ENCODE data around the gene ARF3. TPM values are rescaled to one million over a fixed set of nuclear protein-coding genes. Genes with fewer than 3 reads are reported as not detected.
A peak's percentile ranks its signal among the peaks of the same experiment; 100 is the strongest.

Gene ARF3
- total and polyA plus RNA-seq, 2 experiments from 2014 or later = 65.0 to 87.7 TPM

DNA sequence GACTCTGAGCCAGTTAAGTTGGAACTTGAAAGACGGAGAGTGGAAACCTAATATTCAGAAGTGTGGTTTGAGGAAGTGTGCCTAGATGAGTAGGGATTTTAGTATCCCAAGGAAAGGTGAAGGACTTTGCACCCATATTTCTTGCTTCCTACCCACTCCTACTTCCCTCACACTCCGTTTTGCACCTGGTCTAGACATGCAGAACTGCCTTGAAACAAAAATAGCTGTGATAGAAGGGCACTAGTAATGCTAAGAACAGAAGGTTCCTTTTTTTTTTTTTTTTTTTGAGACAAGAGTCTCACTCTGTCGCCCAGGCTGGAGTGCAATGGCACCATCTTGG is 732 bp upstream of the ARF3 start:
- DNase-seq = no peak
- Histone ChIP-seq H3K36me3 (ENCODE audit: low read depth) (peaks cover 8% of the 10 kb centered on the region; the same call in 1 of the 2 replicates), H3K79me2 (ENCODE audit: insufficient read depth) (peaks cover 43% of the 10 kb centered on the region), H3F3A (ENCODE audit: insufficient read depth) (peaks cover 10% of the 10 kb centered on the region; the same call in 1 of the 2 replicates), H3K9me3 (ENCODE audit: low read depth) (no peaks in the 10 kb centered on the region), H3K27me3 (replicated peaks; ENCODE audit: insufficient read depth) (no peaks in the 10 kb centered on the region), H3K27ac (peak overlapping the region; percentile 85), H3K9ac (peak overlapping the region; percentile 90), H4K20me1 (ENCODE audit: insufficient read depth) (peaks cover 20% of the 10 kb centered on the region; the same call in 1 of the 2 replicates), H3K9me2 (ENCODE audit: insufficient read depth) (no peaks in the 10 kb centered on the region), H3K4me2 (ENCODE audit: unreplicated experiment) (peak overlapping the region; percentile 99), H2AFZ (peak overlapping the region; percentile 87), H3K4me3 (peak overlapping the region; percentile 99), H3K4me1 (ENCODE audit: insufficient read depth) (peaks cover 18% of the 10 kb centered on the region)
- WGBS, 2 experiments (ENCODE audit: low coverage in 1 of 2, low lambda C conversion rate in 2 of 2, missing lambda C conversion rate in 2 of 2) = 22 to 30% methylated on average over 3 of the region's 3 CpGs
- in situ Hi-C loops (cut with MboI) = no loop called here
- TF ChIP-seq EZH2phosphoT487 (IDR thresholded peaks at IDR 0.05; ENCODE audit: insufficient read depth, low read depth) = no peak
- TF ChIP-seq EZH2 (IDR thresholded peaks at IDR 0.05; ENCODE audit: insufficient read depth, poor library complexity, severe bottlenecking) = no peak

DNA sequence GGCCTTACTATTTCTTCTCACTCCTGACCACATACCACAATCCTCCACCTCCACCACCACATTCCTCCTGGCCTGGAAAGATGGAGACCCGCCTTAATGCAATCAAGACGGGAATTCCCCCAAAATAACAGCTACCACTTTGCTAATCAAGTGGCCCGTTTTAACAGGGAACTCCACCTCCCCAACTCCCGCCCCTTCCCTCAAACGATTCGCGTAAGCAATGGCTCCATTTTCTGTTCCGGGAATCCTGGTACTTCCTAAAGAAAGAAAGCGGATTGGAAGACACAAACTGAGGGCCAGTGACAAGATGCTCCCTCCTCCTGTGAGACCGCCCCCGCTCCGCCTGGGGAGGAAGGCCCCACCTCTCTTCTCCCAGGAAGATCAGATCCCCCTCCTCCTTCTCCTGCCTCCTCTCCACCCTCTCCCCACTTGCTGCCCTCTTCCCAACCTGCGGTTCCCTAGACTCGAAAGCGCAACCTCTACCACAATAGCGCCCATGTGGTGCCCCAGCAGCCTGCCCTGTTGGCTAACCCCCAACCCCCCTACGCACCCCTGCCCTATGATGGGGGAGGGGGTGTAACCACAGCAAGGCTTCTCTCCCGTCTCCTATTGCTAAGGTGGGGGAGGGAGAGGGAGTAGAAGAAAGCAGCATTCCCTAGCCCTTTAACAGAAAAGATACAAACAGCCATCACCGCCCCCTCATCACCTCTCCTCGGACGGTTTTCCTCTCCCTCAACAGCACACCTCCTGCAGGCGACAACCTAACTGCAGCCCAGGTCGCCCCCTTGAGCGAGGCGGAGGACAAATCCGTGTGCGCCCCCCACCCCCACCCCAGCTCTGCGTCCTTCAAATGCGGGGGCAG is 777 bp downstream of the ARF3 start:
- no peak for TF ChIP-seq EZH2phosphoT487 (IDR thresholded peaks at IDR 0.05; ENCODE audit: insufficient read depth, low read depth)
- no peak for TF ChIP-seq EZH2 (IDR thresholded peaks at IDR 0.05; ENCODE audit: insufficient read depth, poor library complexity, severe bottlenecking)
- H3K9ac ChIP-seq = peak overlapping the region; percentile 90
- H2AFZ ChIP-seq = peak overlapping the region; percentile 87
- no peaks in the 10 kb centered on the region for H3K9me2 ChIP-seq (ENCODE audit: insufficient read depth)
- H3K36me3 ChIP-seq (ENCODE audit: low read depth) = peaks cover 8% of the 10 kb centered on the region; the same call in 1 of the 2 replicates
- peak overlapping the region; percentile 99 for H3K4me2 ChIP-seq (ENCODE audit: unreplicated experiment)
- in situ Hi-C loops (cut with MboI) = no loop called here
- peaks cover 58% of the 10 kb centered on the region for H3K79me2 ChIP-seq (ENCODE audit: insufficient read depth)
- H3K27ac ChIP-seq = peak overlapping the region; percentile 85
- peaks cover 20% of the 10 kb centered on the region; the same call in 1 of the 2 replicates for H4K20me1 ChIP-seq (ENCODE audit: insufficient read depth)
- peak overlapping the region; percentile 99 for H3K4me3 ChIP-seq
- H3F3A ChIP-seq (ENCODE audit: insufficient read depth) = peaks cover 5% of the 10 kb centered on the region; the same call in 1 of the 2 replicates
- H3K9me3 ChIP-seq (ENCODE audit: low read depth) = no peaks in the 10 kb centered on the region
- H3K27me3 ChIP-seq (replicated peaks; ENCODE audit: insufficient read depth) = no peaks in the 10 kb centered on the region
- peak; percentile 98 for DNase-seq
- H3K4me1 ChIP-seq (ENCODE audit: insufficient read depth) = peaks cover 14% of the 10 kb centered on the region
- WGBS, 2 experiments (ENCODE audit: low coverage in 1 of 2, low lambda C conversion rate in 2 of 2, missing lambda C conversion rate in 2 of 2) = 0 to 3% methylated on average over 24 to 29 of the region's 29 CpGs

DNA sequence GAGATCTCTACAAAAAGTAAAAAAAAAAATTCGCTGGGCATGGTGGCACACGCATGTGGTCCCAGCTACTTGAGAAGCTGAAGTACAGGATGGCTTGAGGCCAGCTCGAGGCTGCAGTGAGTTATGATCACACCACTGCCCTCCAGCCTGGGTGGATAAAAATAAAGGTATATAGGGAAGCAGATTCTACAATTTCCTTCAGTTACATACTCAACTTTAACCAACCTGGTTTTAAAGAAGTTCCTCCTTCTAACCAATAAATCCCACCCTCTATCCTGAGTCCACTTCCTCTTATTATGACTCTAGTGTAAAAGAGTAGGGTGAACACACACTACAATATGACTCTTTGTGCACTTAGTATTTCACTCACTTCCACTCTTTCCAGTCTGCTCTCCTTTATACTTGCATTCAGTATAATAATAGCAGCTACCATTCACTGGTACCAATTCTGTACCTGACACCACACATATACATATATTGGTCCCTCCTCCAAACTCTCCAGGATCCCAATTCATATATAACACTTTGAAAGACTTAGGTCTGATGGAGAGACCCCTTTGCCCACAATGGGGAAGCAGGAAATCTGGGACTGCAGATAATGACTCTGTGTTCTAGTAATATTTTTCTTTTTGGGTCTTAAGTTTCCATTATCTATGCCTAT is 2.3 kb downstream of the ARF3 start:
- Histone ChIP-seq H2AFZ (no peak overlapping the region), H3K4me2 (ENCODE audit: unreplicated experiment) (peak overlapping the region; percentile 99), H3K9me3 (ENCODE audit: low read depth) (no peaks in the 10 kb centered on the region), H3K36me3 (ENCODE audit: low read depth) (peaks cover 8% of the 10 kb centered on the region; the same call in 1 of the 2 replicates), H3F3A (ENCODE audit: insufficient read depth) (0 out of 2 replicates have a peak, but pooled peaks cover 5% of the 10 kb centered on the region), H4K20me1 (ENCODE audit: insufficient read depth) (peaks cover 20% of the 10 kb centered on the region; the same call in 1 of the 2 replicates), H3K27me3 (replicated peaks; ENCODE audit: insufficient read depth) (no peaks in the 10 kb centered on the region), H3K4me1 (ENCODE audit: insufficient read depth) (peaks cover 10% of the 10 kb centered on the region), H3K4me3 (peak overlapping the region; percentile 99; the same call in 1 of the 2 replicates), H3K27ac (no peak overlapping the region), H3K9ac (peak overlapping the region; percentile 90; the same call in 1 of the 2 replicates), H3K9me2 (ENCODE audit: insufficient read depth) (no peaks in the 10 kb centered on the region), H3K79me2 (ENCODE audit: insufficient read depth) (peaks cover 73% of the 10 kb centered on the region)
- no peak for DNase-seq
- no peak for TF ChIP-seq EZH2 (IDR thresholded peaks at IDR 0.05; ENCODE audit: insufficient read depth, poor library complexity, severe bottlenecking)
- no peak for TF ChIP-seq EZH2phosphoT487 (IDR thresholded peaks at IDR 0.05; ENCODE audit: insufficient read depth, low read depth)
- in situ Hi-C loops (cut with MboI) = no loop called here
- 96 to 98% methylated on average over 3 of the region's 3 CpGs for WGBS, 2 experiments (ENCODE audit: low coverage in 1 of 2, low lambda C conversion rate in 2 of 2, missing lambda C conversion rate in 2 of 2)

DNA sequence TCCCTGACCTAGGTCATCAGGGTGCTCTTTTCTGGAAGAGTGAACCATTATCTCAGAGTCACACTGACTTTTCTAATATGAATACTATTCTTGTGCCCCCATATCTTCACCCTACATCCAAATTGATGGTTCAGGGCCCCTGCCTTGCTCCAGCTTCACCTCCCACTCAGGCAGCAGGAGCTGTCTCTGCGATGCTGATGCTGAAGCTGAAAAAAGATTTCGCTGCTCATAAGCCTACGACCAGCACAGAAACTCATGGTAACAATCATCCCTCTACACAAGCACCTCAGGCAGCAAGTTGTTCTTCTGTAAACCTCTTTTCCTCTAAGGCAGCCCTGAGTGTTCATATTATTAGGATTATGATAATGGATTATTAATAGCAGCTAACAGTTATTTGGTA is 3.2 kb downstream of the ARF3 start:
- Histone ChIP-seq H3K27me3 (replicated peaks; ENCODE audit: insufficient read depth) (no peaks in the 10 kb centered on the region), H3K9me3 (ENCODE audit: low read depth) (no peaks in the 10 kb centered on the region), H3K4me3 (no peak overlapping the region), H4K20me1 (ENCODE audit: insufficient read depth) (peaks cover 20% of the 10 kb centered on the region; the same call in 1 of the 2 replicates), H3K9me2 (ENCODE audit: insufficient read depth) (no peaks in the 10 kb centered on the region), H2AFZ (no peak overlapping the region), H3K27ac (no peak overlapping the region), H3K4me1 (ENCODE audit: insufficient read depth) (peaks cover 10% of the 10 kb centered on the region), H3K9ac (no peak overlapping the region), H3K36me3 (ENCODE audit: low read depth) (peaks cover 8% of the 10 kb centered on the region; the same call in 1 of the 2 replicates), H3K4me2 (ENCODE audit: unreplicated experiment) (no peak overlapping the region), H3K79me2 (ENCODE audit: insufficient read depth) (peaks cover 82% of the 10 kb centered on the region), H3F3A (ENCODE audit: insufficient read depth) (0 out of 2 replicates have a peak, but pooled peaks cover 5% of the 10 kb centered on the region)
- WGBS, 2 experiments (ENCODE audit: low coverage in 1 of 2, low lambda C conversion rate in 2 of 2, missing lambda C conversion rate in 2 of 2) = 95 to 100% methylated on average over 3 of the region's 3 CpGs
- TF ChIP-seq EZH2 (IDR thresholded peaks at IDR 0.05; ENCODE audit: insufficient read depth, poor library complexity, severe bottlenecking) (no peak), EZH2phosphoT487 (IDR thresholded peaks at IDR 0.05; ENCODE audit: insufficient read depth, low read depth) (no peak)
- in situ Hi-C loops (cut with MboI) = no loop called here
- no peak for DNase-seq

Measured in GM23248 (cell line).